GM18508 (cell line): Measurements from ENCODE around the gene SORCS2.

Source experiments
- ATAC-seq: cut with Tn5 transposase; IDR thresholded peaks from one replicate; pipeline ENCODE4 v1.9.1; 2021; ENCODE audit warnings: moderate number of reproducible peaks; ENCODE audit not compliant: insufficient read depth, unreplicated experiment

Gene SORCS2

DNA sequence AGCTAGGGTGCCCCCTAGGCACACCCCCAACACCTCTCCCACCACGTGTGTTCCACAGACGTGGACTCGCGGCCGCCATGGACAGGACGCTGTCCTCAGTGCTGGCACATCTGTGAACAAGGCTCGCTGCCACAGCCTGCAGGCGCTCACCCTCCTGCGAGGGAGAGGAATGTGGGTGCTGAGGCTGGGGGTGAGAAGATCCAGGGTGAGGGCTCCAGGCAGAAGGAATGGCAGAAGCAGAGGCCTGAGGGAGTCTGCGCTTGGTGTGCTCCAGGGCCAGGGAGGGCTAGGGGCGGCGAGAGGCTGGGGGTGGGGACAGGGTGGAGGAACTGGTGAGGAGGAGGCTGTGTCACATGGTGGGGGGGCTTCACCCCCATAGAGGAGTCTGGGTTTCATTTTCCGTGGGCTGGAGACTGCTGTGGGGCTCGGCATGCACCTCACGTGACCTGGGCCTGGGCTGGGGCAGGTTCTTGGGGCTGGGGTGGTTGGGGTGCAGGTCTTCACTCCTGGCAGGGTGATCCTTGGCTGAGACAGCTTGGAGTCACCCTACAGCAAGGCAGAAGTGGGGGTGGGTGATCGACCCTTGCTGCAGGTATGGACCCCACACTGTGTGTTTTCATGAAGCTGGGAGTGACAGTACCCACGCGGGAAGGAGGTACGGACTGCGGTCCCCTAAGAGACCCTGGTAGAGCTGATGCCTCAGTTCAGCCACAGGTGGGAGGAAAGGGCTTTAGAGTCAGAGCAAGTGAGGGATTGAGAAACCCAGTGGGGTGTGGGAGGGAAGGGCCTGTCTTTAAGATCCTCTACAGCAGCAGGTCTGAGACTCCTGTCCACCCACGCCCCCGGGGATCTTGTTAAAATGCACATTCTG lies 138.7 kb downstream of the SORCS2 start:
- no peak for ATAC-seq

DNA sequence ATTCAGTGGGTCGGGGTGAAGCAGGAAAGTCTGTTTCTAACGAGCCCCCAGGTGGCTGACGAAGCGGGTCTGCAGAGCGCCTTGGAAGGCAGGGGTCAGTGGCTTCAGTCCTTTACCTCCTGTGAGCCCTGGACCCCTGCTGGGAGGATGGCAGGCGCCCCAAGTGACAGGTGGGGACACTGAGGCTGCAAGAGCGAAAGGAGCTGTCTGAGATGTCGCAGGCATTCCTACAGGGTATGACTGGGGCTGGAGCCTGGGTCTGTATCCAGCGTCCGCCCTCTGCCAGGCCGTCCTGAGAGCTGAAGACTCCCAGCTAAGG lies 139.3 kb downstream of the SORCS2 start:
- no peak for ATAC-seq

DNA sequence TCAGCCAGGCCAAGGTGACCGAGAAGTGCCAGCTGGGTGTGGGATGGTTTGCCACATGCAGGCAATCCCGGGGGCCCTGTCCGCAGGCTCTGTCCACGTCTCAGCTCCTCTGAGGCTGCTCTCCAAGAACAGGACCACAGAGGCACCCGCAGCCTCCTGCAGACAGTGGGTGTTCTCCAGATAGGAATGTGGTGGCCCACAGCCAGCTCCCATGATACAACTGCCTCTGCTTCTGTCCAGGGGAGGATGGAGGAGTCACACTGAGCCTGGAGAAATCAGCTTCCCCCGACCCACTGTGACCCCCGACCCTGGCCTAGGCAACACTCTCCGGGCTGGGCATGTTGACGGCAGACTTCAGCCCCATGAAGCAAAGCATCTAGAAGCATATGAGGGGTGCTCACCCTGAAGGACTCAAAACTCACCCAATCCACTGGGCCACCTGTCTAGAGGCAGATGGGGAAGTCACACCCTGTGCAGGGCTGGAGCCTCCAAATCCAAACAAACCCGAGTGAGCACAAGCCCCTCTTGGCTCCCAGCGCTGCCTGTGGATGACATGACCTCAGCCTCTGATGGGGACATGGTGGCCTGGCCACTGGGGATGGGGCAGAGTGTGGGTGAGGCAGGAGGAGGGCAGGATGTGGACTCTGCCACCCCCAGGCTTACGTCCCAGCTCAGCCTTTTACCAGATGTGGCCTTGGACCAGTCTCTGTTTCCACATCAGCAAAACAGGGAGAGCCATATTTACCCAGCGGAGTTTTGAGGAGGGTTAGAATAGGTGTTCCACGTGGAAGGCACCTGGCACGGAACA lies 140.1 kb downstream of the SORCS2 start:
- no peak for ATAC-seq

DNA sequence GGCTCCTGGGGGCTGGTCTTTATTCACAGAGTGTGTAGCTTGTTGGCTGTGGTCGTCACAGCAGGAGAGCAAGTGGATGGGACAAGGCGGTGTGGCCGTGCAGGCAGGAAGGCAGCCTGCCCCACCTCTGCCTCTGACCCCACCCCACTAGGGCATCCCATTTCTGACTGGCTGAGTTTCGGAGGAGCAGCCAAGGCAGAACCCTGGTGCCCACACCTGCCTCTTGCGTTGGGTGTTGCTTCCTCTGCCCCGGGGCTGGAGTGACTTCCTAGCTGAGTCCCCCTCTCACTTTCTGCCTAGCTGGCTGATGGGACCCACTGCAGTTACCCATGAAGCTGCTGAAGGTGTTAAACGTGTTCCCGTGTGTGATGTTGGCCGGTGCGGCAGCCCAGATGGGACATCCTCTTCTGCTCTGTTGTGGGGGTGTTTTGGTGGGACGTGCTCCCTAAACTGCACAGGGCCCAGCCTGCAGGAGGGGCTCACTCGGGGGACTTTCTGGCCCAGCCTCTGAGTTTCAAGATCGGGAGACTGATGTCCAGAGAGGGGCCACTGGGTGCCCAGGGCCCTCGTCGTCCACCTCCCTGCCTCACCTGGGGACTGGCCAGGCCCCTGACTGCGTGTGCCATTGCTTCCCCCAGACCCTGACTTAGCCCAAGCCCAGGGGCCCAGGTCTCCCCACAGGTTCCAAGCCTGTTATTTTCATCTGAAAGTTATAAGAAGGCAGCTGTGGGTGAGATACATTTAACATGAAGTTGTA lies 140.9 kb downstream of the SORCS2 start:
- ATAC-seq, result no peak

GRCh38 chr4:7333801-7334421 lies 141.6 kb downstream of the SORCS2 start:
- no peak for ATAC-seq

DNA sequence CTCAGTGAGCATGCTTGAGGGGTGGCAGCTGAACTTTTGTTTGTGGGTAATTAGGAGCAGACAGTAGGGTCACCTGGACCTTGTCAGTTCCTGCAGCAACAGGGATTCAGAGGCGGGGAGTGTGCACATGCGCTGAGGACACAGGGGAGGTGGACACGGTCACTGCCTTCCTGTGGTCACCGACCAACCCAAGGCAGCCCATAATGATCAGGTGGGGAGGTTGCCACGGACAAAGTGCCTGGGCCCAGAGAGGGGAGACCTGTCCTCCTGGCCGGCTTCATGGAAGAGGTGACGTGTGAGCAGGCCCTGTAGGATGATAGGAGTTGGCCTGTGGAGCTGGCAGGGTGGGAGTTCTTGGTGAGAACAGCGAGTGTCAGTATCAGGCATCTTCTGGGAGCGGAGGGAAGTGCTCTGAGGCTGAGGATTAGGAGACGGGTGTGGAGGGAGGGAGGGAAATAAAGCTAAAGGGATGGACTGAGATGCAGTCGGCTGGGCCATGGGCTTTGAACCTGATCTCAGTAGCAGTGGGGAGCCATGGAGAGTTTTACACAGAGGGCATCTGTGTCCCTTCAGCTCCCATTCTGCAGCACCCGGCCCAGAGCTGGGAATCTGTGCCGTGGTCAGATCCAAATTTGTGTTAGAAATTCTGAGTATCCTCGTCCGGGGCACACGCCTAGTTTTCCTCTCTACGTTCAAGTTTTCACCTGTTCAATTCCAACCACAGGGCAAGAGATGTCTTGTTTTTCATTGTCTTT lies 142.4 kb downstream of the SORCS2 start:
- no peak for ATAC-seq

DNA sequence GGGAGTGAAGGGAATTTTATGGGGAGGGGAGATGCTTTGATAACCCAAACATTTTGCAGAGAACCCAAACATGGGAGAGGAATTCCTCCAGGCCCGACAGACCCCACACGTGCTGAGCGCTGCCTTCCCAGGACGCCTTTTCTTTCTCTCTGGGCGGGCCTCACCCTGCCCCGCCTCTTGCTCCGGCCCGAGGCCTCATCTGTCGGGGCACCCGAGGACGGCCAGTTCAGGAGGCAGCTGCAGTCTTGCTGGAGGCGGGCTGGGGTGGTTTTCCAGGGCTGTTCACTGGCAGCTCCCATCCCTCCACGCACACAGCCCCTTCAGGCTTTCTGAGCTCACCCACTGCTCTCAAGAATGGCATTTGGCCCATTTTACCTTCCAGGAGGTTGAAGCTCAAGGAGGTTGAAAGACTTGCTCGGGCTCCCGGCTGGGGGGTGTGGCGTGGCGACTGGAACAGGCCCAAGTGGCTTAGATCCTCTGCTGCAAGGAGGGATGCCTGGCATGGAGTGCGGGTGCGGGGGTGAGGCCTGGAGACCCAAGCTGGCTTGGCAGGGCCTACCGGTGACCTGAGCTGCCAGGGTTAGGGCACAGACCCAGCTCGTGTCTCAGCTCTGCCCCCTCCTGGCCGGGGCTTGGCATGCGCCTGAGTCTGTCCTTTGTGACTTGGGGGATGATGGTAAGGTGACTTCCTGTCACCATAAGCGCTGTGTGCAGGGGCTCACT lies 143.2 kb downstream of the SORCS2 start:
- ATAC-seq, result no peak

DNA sequence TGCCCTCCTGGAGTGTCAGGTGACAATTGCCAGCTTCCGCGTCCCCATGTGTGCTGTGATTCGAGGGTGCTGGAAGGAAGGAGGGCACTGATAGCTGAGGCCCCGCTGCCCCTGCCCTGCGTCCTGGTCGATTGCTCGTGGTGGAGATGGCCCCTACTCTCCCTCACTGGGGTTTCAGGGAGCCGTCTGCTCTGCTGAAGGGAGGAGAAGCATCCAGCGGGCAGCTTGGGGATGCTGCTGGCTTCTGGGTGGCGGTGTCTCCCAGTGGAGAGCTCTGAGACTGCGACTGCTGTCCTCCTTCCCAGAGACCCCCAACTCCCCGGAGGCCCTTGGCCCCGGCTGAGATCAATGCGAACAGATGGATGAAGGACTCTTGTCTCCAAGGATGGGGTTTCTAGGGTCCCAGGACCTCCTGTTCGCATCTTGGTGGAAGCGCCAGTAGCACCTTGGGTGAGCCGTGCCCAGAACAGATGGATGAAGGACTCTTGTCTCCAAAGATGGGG lies 143.8 kb downstream of the SORCS2 start:
- no peak for ATAC-seq

DNA sequence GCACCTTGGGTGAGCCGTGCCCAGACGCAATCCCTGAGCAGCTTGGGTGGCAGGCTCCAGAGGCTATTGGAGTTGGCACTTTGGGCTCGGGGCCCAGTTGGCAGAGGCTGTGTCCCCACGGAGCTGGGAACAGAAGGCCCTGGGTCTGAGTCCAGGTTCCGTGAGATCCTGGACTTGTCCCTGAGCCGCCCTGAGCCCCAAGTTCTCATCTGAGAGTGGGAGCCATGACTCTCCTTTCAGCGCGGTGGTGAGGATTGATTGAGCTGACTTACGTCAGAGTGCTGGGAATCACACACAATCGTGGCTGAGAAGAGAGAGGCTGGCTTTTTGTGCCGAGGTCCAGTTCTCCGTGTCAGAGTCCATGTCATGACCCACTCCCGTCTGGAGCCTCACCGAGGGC lies 144.4 kb downstream of the SORCS2 start:
- ATAC-seq, result no peak

GRCh38 chr4:7337196-7338058 lies 145.1 kb downstream of the SORCS2 start:
- ATAC-seq, result no peak

DNA sequence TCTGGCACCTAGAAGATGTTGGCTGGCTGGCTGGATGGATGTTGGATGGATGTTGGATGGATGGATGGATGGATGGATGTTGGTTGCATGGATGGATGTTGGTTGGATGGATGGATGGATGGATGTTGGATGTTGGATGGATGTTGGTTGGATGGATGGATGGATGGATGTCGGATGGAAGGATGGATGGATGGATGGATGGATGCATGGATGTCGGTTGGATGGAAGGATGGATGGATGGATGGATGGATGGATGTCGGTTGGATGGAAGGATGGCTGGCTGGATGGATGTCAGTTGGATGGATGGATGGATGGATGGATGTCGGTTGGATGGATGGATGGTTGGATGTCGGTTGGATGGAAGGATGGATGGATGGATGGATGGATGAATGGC lies 145.7 kb downstream of the SORCS2 start:
- ATAC-seq, result no peak

DNA sequence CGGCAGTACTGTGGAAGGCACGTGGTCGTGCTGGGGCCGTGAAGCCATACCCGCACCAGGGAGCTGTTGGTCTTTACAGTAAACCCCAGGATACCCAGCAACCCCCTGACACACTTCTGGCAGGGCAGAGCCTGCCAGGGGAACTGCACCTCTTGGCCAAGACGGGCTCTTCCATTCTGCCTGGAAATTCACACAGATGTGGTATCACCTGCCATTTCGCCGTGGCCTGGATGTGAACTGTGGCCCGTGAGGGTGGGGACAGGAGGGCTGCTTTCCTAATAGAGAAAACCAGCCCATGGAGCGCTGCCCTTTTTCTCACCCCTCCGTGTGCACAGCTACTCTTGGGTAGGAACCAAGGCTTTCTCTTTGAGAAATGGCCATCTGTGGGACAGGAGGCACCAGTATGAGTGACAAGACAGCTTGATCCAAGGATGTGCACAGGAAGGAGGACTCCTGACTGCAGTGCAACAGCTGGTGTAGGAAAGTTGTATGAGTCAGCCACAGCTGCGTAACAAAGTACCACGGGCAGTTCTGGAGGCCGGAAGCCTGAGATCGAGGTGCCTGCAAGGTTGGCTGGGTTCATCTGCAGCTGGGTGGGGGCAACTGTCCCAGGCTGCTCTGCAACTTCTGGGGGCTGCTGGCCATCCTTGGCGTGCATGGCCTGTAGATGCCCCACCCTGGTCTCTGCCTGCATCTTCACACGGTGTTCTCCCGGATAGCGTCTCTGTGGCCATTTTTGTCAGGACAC lies 146.7 kb downstream of the SORCS2 start:
- ATAC-seq, result no peak

- no peak for ATAC-seq
Observed at GRCh38 chr4:7339751-7340552, 147.6 kb downstream of the SORCS2 start.

DNA sequence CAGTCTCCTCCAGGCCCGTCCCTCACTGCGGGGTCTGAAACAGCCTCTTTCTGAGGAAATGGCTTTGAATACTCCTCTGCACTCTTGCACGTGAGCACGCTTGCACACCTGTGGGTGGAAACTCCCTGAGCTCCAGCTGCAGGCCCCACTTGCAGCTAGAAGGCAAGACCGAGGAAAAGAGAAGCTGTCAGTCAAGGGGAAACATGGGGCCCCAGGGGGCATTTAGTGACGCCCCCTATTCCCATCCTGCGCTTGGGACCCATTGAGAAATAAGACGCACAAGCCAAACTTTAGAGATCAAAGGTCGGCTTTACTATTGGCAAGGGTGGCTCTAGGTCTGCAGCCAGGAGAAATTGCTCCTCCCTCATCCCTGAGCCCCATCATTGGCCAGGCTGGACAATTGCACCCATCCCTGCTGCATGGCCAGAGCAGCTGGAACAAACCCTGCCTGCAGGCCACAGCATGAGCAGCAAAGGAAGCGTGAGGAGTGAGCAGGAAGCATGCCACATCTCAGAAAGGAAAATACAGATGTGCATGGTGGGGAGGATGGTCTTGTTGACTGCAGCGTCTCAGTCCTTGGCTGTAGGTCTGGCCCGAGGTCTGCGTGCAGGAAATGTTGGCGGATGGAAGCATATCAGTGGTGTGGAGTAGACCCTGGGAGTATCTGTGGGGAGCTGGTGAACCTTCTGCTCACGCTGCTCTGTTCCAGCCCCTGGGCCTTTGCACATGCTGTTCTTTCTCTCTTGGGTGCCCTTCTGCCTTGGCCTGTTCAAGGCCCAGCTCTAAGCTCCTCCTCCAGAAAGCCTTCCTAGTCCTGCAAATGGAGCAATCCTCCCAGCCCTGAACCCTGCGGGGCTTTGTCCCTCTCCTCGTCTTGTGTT lies 148.5 kb downstream of the SORCS2 start:
- no peak for ATAC-seq

DNA sequence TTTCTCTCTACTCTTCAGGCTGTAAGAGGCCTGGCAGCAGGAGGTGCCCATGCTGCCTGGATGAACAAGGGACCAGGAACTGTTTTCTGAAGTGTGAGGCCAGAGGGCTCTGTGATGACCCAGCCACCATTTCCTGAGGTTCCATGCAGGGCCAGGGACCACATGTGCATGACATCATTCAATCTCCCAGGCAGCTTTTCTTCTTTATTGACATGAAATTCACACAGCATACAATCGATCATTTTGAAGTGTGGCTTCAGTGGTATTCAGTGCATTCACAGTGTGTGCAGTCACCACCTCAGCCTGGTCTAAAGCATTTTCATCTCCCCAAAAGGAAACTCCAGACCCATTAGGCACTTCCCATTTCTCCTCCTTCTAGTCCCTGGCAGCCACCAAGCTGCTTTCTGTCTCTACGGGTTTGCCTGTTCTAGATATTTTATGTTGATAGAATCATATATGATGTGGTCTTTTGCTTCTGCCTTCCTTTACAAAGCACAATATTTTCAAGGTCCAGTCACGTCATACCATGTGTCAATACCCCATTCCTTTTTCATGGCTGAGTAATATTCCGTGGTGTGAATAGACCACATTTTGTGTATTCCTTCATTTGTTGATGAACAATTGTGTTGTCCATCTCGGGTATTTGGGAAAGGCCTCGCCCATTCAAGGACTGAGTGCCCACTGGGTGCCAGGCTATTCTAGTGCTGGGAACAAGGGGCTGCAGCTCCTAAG lies 149.3 kb downstream of the SORCS2 start:
- no peak for ATAC-seq
